GM19395 (cell line): Measurements from ENCODE around the gene CDH8.
"Not testable (repeated sequence)": the region's sequence is repeated elsewhere in the genome, so short reads cannot be mapped to it uniquely, and the experiment has no call there.

Source experiments
- ATAC-seq: cut with Tn5 transposase; IDR thresholded peaks from one replicate; pipeline ENCODE4 v1.9.1; 2021; ENCODE audit warnings: mild to moderate bottlenecking, moderate library complexity; ENCODE audit not compliant: unreplicated experiment

CDH8 gene

GRCh38 chr16:61871837-61872777 lies 164.1 kb downstream of the CDH8 start:
- ATAC-seq = no peak

GRCh38 chr16:61862221-61863155 lies 173.8 kb downstream of the CDH8 start:
- ATAC-seq = no peak

GRCh38 chr16:61858988-61859387 lies 177.2 kb downstream of the CDH8 start:
- ATAC-seq = no peak

- ATAC-seq = no peak
Measured at GRCh38 chr16:61842666-61843065, 193.6 kb downstream of the CDH8 start.

- no peak for ATAC-seq
Measured at GRCh38 chr16:61836804-61837393, 199.3 kb downstream of the CDH8 start.

GRCh38 chr16:61834082-61834481 lies 202.2 kb downstream of the CDH8 start:
- no peak for ATAC-seq

GRCh38 chr16:61831351-61831917 lies 204.8 kb downstream of the CDH8 start:
- no peak for ATAC-seq

GRCh38 chr16:61829631-61830030 lies 206.6 kb downstream of the CDH8 start:
- ATAC-seq = no peak

- no peak for ATAC-seq
Measured at GRCh38 chr16:61823326-61823725, 212.9 kb downstream of the CDH8 start.

GRCh38 chr16:61820820-61821219 lies 215.4 kb downstream of the CDH8 start:
- ATAC-seq = no peak

- ATAC-seq = no peak
Measured at GRCh38 chr16:61820398-61820797, 215.8 kb downstream of the CDH8 start.

- ATAC-seq = no peak
Measured at GRCh38 chr16:61818850-61819249, 217.4 kb downstream of the CDH8 start.

- no peak for ATAC-seq
Measured at GRCh38 chr16:61817583-61818278, 218.5 kb downstream of the CDH8 start.

GRCh38 chr16:61814726-61815347 lies 221.4 kb downstream of the CDH8 start:
- ATAC-seq = no peak

GRCh38 chr16:61813339-61813738 lies 222.9 kb downstream of the CDH8 start:
- no peak for ATAC-seq

- no peak for ATAC-seq
Measured at GRCh38 chr16:61812251-61812650, 224.0 kb downstream of the CDH8 start.

GRCh38 chr16:61807551-61807950 lies 228.7 kb downstream of the CDH8 start:
- ATAC-seq = no peak

- not testable (repeated sequence) for ATAC-seq
Measured at GRCh38 chr16:61801217-61801616, 235.0 kb downstream of the CDH8 start.

- no peak for ATAC-seq
Measured at GRCh38 chr16:61798741-61799140, 237.5 kb downstream of the CDH8 start.
